Lower leg skin (tissue), 4 donors: ENCODE results near the gene AEBP2. TPM values are rescaled to one million over a fixed set of nuclear protein-coding genes. Genes with fewer than 3 reads are reported as not detected.

ENCODE experiments used
- DNase-seq, 2 donors: peaks; one replicate each; pipeline ENCODE4 v3.0.0-alpha.2; 2019; ENCODE audit warnings: low spot score in 2 of 2
- H3K4me3 ChIP-seq: fragments of 200-600 bp; sonication (generic); 2 replicates; pipeline ENCODE4 v1.5.1; 2017; ENCODE audit warnings: mild to moderate bottlenecking, low read depth; ENCODE audit not compliant: poor library complexity, severe bottlenecking
- CTCF ChIP-seq, 3 donors: fragments of 450-650 bp; IDR thresholded peaks; one replicate each; pipeline ENCODE4 v1.5.1; 2016; ENCODE audit warnings: antibody characterized with exemption in 3 of 3, mild to moderate bottlenecking in 3 of 3, moderate library complexity in 2 of 3
- POLR2A ChIP-seq, 2 donors: fragments of 450-650 bp; IDR thresholded peaks; one replicate each; pipeline ENCODE4 v1.6.1; 2016 to 2017; ENCODE audit warnings: antibody characterized with exemption in 2 of 2, mild to moderate bottlenecking in 1 of 2, moderate library complexity in 1 of 2
- WGBS, 2 donors: methylation state at CpG; one replicate each; pipeline ENCODE4 v1.1.5; 2018; 5-methylcytosine and 5-hydroxymethylcytosine counted together
- intact Hi-C: fragments of 100-400 bp; cut with DNase I; formaldehyde crosslinking; loops from one replicate; pipeline ENCODE4 v1.15.0; 2023; ENCODE audit warnings: low total_unique reads
- total RNA-seq, 4 donors: library from RNA; depleted of rRNA; stranded (reverse); fragments of >200 nt; gene quantifications; one replicate each; pipeline ENCODE4 v1.1.0, GENCODE V29; 2016

The AEBP2 gene
- total RNA-seq, 4 donors from 2014 or later = 31.4 to 70.9 (median 54.0) TPM

- H3K4me3 ChIP-seq = no peak overlapping the region
- intact Hi-C loops = no loop called here
- 64 to 80% methylated on average over 3 of the region's 3 CpGs for WGBS, 2 donors
- no peak for DNase-seq
- TF ChIP-seq CTCF (IDR thresholded peaks at IDR 0.05) (no peak), POLR2A (IDR thresholded peaks at IDR 0.05) (no peak)
Observed at GRCh38 chr12:19482036-19482435, 42.7 kb downstream of the AEBP2 start.

- H3K4me3 ChIP-seq = no peak overlapping the region
- no peak for TF ChIP-seq POLR2A (IDR thresholded peaks at IDR 0.05)
- no peak for TF ChIP-seq CTCF (IDR thresholded peaks at IDR 0.05)
- WGBS, 2 donors = 47 to 55% methylated on average over 9 of the region's 9 CpGs
- intact Hi-C loops = no loop called here
- peak in 1 of 2 donors; percentile 21 for DNase-seq
Observed at GRCh38 chr12:19482551-19483109, 43.3 kb downstream of the AEBP2 start.

- no peak overlapping the region for H3K4me3 ChIP-seq
- no peak for TF ChIP-seq POLR2A (IDR thresholded peaks at IDR 0.05)
- TF ChIP-seq CTCF (IDR thresholded peaks at IDR 0.05) = no peak
- no peak for DNase-seq
- intact Hi-C loops = no loop called here
- 52 to 62% methylated on average over 4 of the region's 4 CpGs for WGBS, 2 donors
Observed at GRCh38 chr12:19483727-19484126, 44.4 kb downstream of the AEBP2 start.

GRCh38 chr12:19484738-19485137 lies 45.4 kb downstream of the AEBP2 start:
- TF ChIP-seq POLR2A (IDR thresholded peaks at IDR 0.05) (no peak), CTCF (IDR thresholded peaks at IDR 0.05) (no peak)
- intact Hi-C loops = no loop called here
- no peak overlapping the region for H3K4me3 ChIP-seq
- DNase-seq = no peak
- WGBS, 2 donors = 86% methylated on average over 3 of the region's 3 CpGs

- 67 to 72% methylated on average over 6 of the region's 6 CpGs for WGBS, 2 donors
- no peak overlapping the region for H3K4me3 ChIP-seq
Observed at GRCh38 chr12:19485240-19485639, 45.9 kb downstream of the AEBP2 start.

More at GRCh38 chr12:19485240-19485639, 45.9 kb downstream of the AEBP2 start:
- no peak for TF ChIP-seq CTCF (IDR thresholded peaks at IDR 0.05)
- TF ChIP-seq POLR2A (IDR thresholded peaks at IDR 0.05) = no peak
- DNase-seq = no peak
- intact Hi-C loops = no loop called here
